K562 (cell line): ENCODE measurements around the gene CD300LB. TPM values are rescaled to one million over a fixed set of nuclear protein-coding genes. Genes with fewer than 3 reads are reported as not detected.

Source experiments
- ATAC-seq: fragments of 200-7000 bp; cut with Tn5 transposase; 3 replicates; pipeline ENCODE4 v1.9.1; 2020; ENCODE audit warnings: moderate library complexity
- BruUV-seq: library from RNA; stranded (reverse); fragments of 400-500 nt; replicated peaks from 2 replicates; lab custom pipeline; 2021; lab: Mats Ljungman, UMichigan
- CTCF ChIA-PET: fragments of 300-600 bp; formaldehyde crosslinking; extraction: SDS; loops from one replicate; lab custom pipeline; 2021; ENCODE audit warnings: low intra/inter-chr PET ratio; lab: Yijun Ruan, JAX
- POLR2A ChIA-PET: fragments of 300-600, 350-650 bp; sonication (Branson Sonifier 250); formaldehyde crosslinking; extraction: SDS; loops from one replicate; lab custom pipeline; 2021; ENCODE audit warnings: antibody characterized with exemption, inconsistent platforms; lab: Yijun Ruan, JAX
- DNase-seq, 4 experiments: peaks; one replicate each; pipeline versions ENCODE4 v3.0.0 to v3.0.0-alpha.2; 2011 to 2018; ENCODE audit warnings: low spot score in 3 of 4, mixed read lengths in 3 of 4; ENCODE audit errors: extremely low read depth in 1 of 4
- FAIRE-seq: peaks from 2 replicates; lab custom pipeline; 2011; peaks lifted over from hg19 to GRCh38; lab: Jason Lieb, UNC
- H2AFZ ChIP-seq: 2 replicates; pipeline ENCODE4 v1.6.0; 2011; ENCODE audit warnings: low read depth, low read length, control low read depth, inconsistent platforms
- H3K27ac ChIP-seq: fragments of 200-600 bp; 3 replicates; pipeline ENCODE4 v1.8.0; 2011; ENCODE audit warnings: low read depth, mild to moderate bottlenecking, control low read depth, inconsistent platforms, low read length, moderate library complexity, mixed read lengths; ENCODE audit errors: extremely low read depth
- H3K27me3 ChIP-seq, 2 experiments: fragments of 300-600 bp in 1 of 2; 2 replicates in 1 of 2; 3 replicates in 1 of 2; pipeline versions ENCODE4 v1.6.0 to v1.8.0; 2011; ENCODE audit warnings: inconsistent platforms in 2 of 2, low read length in 2 of 2, mild to moderate bottlenecking in 1 of 2, mixed read lengths in 1 of 2, moderate library complexity in 1 of 2; ENCODE audit not compliant: control insufficient read depth in 2 of 2, insufficient read depth in 2 of 2
- H3K36me3 ChIP-seq: fragments of 300-600 bp; 3 replicates; pipeline ENCODE4 v1.8.0; 2011; ENCODE audit warnings: mild to moderate bottlenecking, low read length, inconsistent platforms; ENCODE audit not compliant: control insufficient read depth, insufficient read depth
- H3K4me1 ChIP-seq, 2 experiments: fragments of 200-600 bp in 1 of 2; replicated peaks in 1 of 2; 2 replicates in 1 of 2; 3 replicates in 1 of 2; pipeline versions ENCODE4 v1.5.1 to v1.8.0; 2011; ENCODE audit warnings: inconsistent platforms in 2 of 2, low read length in 2 of 2, mild to moderate bottlenecking in 1 of 2, mixed read lengths in 1 of 2, moderate library complexity in 1 of 2; ENCODE audit not compliant: control insufficient read depth in 2 of 2, insufficient read depth in 2 of 2
- H3K4me2 ChIP-seq: 2 replicates; pipeline ENCODE4 v1.6.1; 2011; ENCODE audit warnings: low read length, control low read depth, inconsistent platforms, mixed read lengths; ENCODE audit not compliant: insufficient read depth
- H3K4me3 ChIP-seq: fragments of 200-600 bp; sonication (generic), shearing (Covaris generic); 2 replicates; pipeline ENCODE4 v1.5.1; 2016; ENCODE audit warnings: control low read depth, inconsistent platforms
- H3K79me2 ChIP-seq: fragments of 200-600 bp; 3 replicates; pipeline ENCODE4 v1.8.0; 2011; ENCODE audit warnings: low read length, inconsistent platforms; ENCODE audit not compliant: control insufficient read depth, insufficient read depth
- H3K9ac ChIP-seq, 2 experiments: 2 replicates each; pipeline versions ENCODE4 v1.6.0 to v1.6.1; 2011; ENCODE audit warnings: low read depth in 2 of 2, low read length in 2 of 2, control low read depth in 1 of 2, inconsistent platforms in 1 of 2, mild to moderate bottlenecking in 1 of 2, mixed read lengths in 1 of 2; ENCODE audit not compliant: insufficient read depth in 1 of 2
- H3K9me1 ChIP-seq: one replicate; pipeline ENCODE4 v1.6.0; 2011; ENCODE audit warnings: inconsistent platforms, mild to moderate bottlenecking, low read length, moderate library complexity; ENCODE audit not compliant: control insufficient read depth, insufficient read depth
- H3K9me3 ChIP-seq: replicated peaks from 2 replicates; pipeline ENCODE4 v1.5.1; 2011; ENCODE audit warnings: low read depth, low read length, inconsistent platforms; ENCODE audit not compliant: control insufficient read depth, insufficient read depth
- H4K20me1 ChIP-seq: replicated peaks from 2 replicates; pipeline ENCODE4 v1.6.1; 2011; ENCODE audit warnings: low read length, inconsistent platforms, mixed read lengths; ENCODE audit not compliant: control insufficient read depth, insufficient read depth
- ADNP ChIP-seq: fragments of 200-800 bp; sonication (Bioruptor generic); IDR thresholded peaks from 2 replicates; pipeline ENCODE4 v1.6.1; 2016; ENCODE audit warnings: missing genetic modification characterization, missing compliant biosample characterization
- BACH1 ChIP-seq: fragments of 200-800 bp; sonication (Bioruptor generic); IDR thresholded peaks from 2 replicates; pipeline ENCODE4 v1.6.1; 2016; ENCODE audit warnings: missing genetic modification characterization, missing compliant biosample characterization
- CREM ChIP-seq: IDR thresholded peaks from 2 replicates; pipeline ENCODE4 v1.6.1; 2014; ENCODE audit warnings: antibody characterized with exemption, low read depth
- ESRRB ChIP-seq: fragments of 250-450 bp; sonication (Bioruptor Pico); IDR thresholded peaks from 2 replicates; pipeline ENCODE4 v1.5.0; 2020; ENCODE audit warnings: mild to moderate bottlenecking, moderate library complexity, borderline replicate concordance
- GABPA ChIP-seq: fragments of 200-800 bp; sonication (Bioruptor generic); conservative IDR thresholded peaks from 2 replicates; pipeline ENCODE4 v1.6.1; 2016; ENCODE audit warnings: low read depth, missing genetic modification characterization, missing compliant biosample characterization
- MLLT1 ChIP-seq, 2 experiments: fragments of 450-650 bp; IDR thresholded peaks; 2 replicates each; pipeline ENCODE4 v1.6.1; 2016
- POLR2AphosphoS2 ChIP-seq: IDR thresholded peaks from 2 replicates; pipeline ENCODE4 v1.6.1; 2012; ENCODE audit warnings: low read length, improper control_type of control experiment
- PYGO2 ChIP-seq: fragments of 450-650 bp; IDR thresholded peaks from 2 replicates; pipeline ENCODE4 v1.6.1; 2016; ENCODE audit warnings: mild to moderate bottlenecking, missing genetic modification characterization, moderate library complexity, missing compliant biosample characterization
- RBBP5 ChIP-seq: fragments of 200-600 bp; sonication (generic); IDR thresholded peaks from 2 replicates; pipeline ENCODE4 v1.6.1; 2012; ENCODE audit warnings: borderline replicate concordance, mild to moderate bottlenecking, low read length, control low read depth, inconsistent platforms; ENCODE audit not compliant: insufficient read depth, poor library complexity, severe bottlenecking
- RFX1 ChIP-seq: fragments of 450-650 bp; IDR thresholded peaks from 2 replicates; pipeline ENCODE4 v1.6.1; 2016; ENCODE audit warnings: mild to moderate bottlenecking, moderate library complexity
- RNF219 ChIP-seq: fragments of 250-450 bp; sonication (Bioruptor Pico); IDR thresholded peaks from 2 replicates; pipeline ENCODE4 v1.5.0; 2022; ENCODE audit warnings: mild to moderate bottlenecking
- ZNF24 ChIP-seq: fragments of 450-650 bp; IDR thresholded peaks from 2 replicates; pipeline ENCODE4 v1.6.1; 2016
- ZNF444 ChIP-seq: fragments of 250-450 bp; sonication (Bioruptor Pico); IDR thresholded peaks from 2 replicates; pipeline ENCODE4 v1.4.0; 2020; ENCODE audit warnings: mild to moderate bottlenecking, moderate library complexity
- ZNF644 ChIP-seq: fragments of 200-800 bp; sonication (Bioruptor generic); IDR thresholded peaks from 2 replicates; pipeline ENCODE4 v1.6.1; 2016; ENCODE audit warnings: low read depth, missing genetic modification characterization, missing compliant biosample characterization
- ZNF707 ChIP-seq: fragments of 250-450 bp; sonication (Bioruptor Pico); conservative IDR thresholded peaks from 2 replicates; pipeline ENCODE4 v1.8.0; 2022; ENCODE audit warnings: inconsistent platforms, mild to moderate bottlenecking, moderate library complexity
- WGBS: fragments of 100-300 bp; shearing (Covaris generic); methylation state at CpG from one replicate; pipeline ENCODE4 v1.1.6; 2016; ENCODE audit warnings: low coverage, mixed read lengths; ENCODE audit not compliant: insufficient coverage; ENCODE audit errors: missing lambda C conversion rate; 5-methylcytosine and 5-hydroxymethylcytosine counted together
- in situ Hi-C: fragments of 300-500 bp; cut with MboI; formaldehyde crosslinking; loops from 4 replicates; pipeline ENCODE4 v1.15.0; 2018; ENCODE audit warnings: inconsistent platforms, mixed read lengths
- intact Hi-C: fragments of 100-400 bp; cut with micrococcal nuclease; formaldehyde crosslinking; loops from 2 replicates; pipeline ENCODE4 v1.14.2; 2022
- polyA plus RNA-seq, 8 experiments: library from polyadenylated mRNA; depleted of rRNA in 4 of 8; stranded (reverse) in 5 of 8; unstranded in 3 of 8; fragments of >200 nt; fragmentation: Nextera tagmentation in 2 of 8; fragmentation: Illumina TruSeq in 1 of 8; extraction: Ambion mirVana in 2 of 8; extraction: Trizol in 1 of 8; gene quantifications; 2 replicates each; pipeline versions ENCODE4 v1.2.1 to v1.2.3, GENCODE V29; 2011 to 2014; ENCODE audit warnings: inconsistent platforms in 1 of 8, missing spikeins in 1 of 8
- total RNA-seq, 7 experiments: library from RNA; depleted of rRNA in 6 of 7; stranded (reverse); fragments of >200 nt in 6 of 7; fragmentation: Illumina TruSeq in 2 of 7; extraction: Trizol in 2 of 7; gene quantifications; 2 replicates each; pipeline versions ENCODE4 v1.2.1 to v1.2.3, GENCODE V29; 2011 to 2021; ENCODE audit warnings: low replicate concordance in 1 of 7
- TF ChIP-seq, protein P1 (sequence below): fragments of 250-450 bp; sonication (Bioruptor Pico); IDR thresholded peaks from 2 replicates; pipeline ENCODE4 v1.4.0; 2020; ENCODE audit warnings: borderline replicate concordance

The CD300LB gene
- total and polyA plus RNA-seq, 9 of the 15 experiments (the other 6 are each of a cell fraction or from before 2014, with no cell fraction given) = not detected

DNA sequence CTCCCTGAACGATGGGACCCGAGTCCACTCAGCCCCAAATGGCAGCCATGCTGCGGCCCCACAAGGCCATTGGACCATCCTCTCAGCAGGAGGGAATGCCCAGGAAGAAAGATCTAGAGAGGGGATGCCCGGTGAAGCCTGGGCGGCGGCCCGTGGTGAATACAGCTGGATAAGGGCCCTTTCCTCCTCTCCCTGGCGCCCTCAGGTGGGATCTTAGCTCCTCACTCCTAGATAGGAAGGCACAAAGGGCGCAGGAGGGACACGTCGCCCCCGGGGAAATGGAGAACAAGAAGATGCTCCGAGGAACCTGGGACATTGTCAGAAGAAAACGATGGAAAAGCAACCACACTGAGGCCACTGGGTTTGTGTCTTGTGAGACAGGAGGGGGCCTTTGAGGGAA is 12.1 kb upstream of the CD300LB start (continued):
- TF ChIP-seq, protein P1, sequence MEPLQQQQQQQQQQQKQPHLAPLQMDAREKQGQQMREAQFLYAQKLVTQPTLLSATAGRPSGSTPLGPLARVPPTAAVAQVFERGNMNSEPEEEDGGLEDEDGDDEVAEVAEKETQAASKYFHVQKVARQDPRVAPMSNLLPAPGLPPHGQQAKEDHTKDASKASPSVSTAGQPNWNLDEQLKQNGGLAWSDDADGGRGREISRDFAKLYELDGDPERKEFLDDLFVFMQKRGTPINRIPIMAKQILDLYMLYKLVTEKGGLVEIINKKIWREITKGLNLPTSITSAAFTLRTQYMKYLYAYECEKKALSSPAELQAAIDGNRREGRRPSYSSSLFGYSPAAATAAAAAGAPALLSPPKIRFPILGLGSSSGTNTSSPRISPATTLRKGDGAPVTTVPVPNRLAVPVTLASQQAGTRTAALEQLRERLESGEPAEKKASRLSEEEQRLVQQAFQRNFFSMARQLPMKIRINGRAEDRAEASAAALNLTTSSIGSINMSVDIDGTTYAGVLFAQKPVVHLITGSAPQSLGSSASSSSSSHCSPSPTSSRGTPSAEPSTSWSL (CRISPR knock-in tag) = no peak

DNA sequence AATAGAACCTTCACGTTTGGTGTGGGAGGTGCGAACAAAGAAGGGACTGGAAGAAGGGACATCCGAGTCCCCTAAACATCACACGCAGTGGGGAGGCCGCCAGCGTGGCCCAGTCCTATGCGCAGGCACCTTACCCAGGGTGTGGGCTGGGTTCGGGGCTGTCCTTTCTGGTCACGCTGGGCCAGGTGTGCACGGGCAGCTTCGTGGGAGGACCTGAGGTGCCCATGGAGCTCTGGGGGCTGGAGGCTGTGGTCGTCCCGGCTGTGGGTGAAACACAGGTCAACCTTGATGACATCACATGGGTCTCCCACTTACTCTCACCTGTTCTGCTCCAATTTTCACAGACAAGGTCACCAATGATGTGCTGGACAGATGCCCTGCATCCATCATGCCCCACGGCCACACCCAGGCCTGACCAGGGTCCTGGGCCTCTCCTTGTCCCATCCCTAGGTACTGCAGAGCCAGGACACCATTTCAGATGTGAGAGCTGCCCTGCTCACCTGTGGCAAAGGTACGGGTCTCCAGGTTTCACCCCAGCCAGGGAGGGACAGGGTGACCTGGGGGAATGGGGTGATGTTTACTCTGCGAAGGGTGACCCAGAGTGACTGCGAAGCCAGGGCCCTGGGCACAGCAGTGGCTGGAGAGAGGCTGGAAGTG is 11.6 kb upstream of the CD300LB start:
- no TSS peak for BruUV-seq
- DNase-seq (no peak), ATAC-seq (no peak), FAIRE-seq (no peak)
- no peaks in the 10 kb centered on the region for H3K79me2 ChIP-seq
- ChIA-PET POLR2A (no interaction called here), CTCF (no interaction called here)
- H3K9ac ChIP-seq = no peak overlapping the region
- no peak overlapping the region for H3K4me2 ChIP-seq
- peaks cover 0 to 90% of the 10 kb centered on the region in 2 experiments; a peak in 3 of 5 replicates for H3K27me3 ChIP-seq
- H3K9me3 ChIP-seq = no peaks in the 10 kb centered on the region
- intact Hi-C loops = no loop called here
- WGBS = 2% methylated on average over 17 of the region's 17 CpGs
- H2AFZ ChIP-seq = no peak overlapping the region
- in situ Hi-C loops = no loop called here
- H3K4me3 ChIP-seq = no peak overlapping the region
- H3K27ac ChIP-seq = no peak overlapping the region
- H3K9me1 ChIP-seq = no peaks in the 10 kb centered on the region
- H4K20me1 ChIP-seq = no peaks in the 10 kb centered on the region; the same call in 1 of the 2 replicates
- no peaks in the 10 kb centered on the region for H3K36me3 ChIP-seq
- H3K4me1 ChIP-seq = no peaks in the 10 kb centered on the region; a peak in 1 of 5 replicates
- TF ChIP-seq PYGO2 (tag) (no peak), CREM (no peak), ADNP (tag) (no peak), ZNF444 (CRISPR knock-in tag) (no peak), BACH1 (tag) (no peak), GABPA (tag) (no peak), ZNF707 (CRISPR knock-in tag) (no peak), RFX1 (no peak), RNF219 (no peak), MLLT1 (IDR thresholded peaks at IDR 0.05) (no peak), ESRRB (CRISPR knock-in tag) (no peak), ZNF644 (no peak), ZNF24 (no peak), RBBP5 (no peak), POLR2AphosphoS2 (no peak)
